Spinal cord (tissue), 10 donors: ENCODE results near the gene NSD1. TPM values are rescaled to one million over a fixed set of nuclear protein-coding genes. Genes with fewer than 3 reads are reported as not detected.
"Not testable (repeated sequence)": the region's sequence is repeated elsewhere in the genome, so short reads cannot be mapped to it uniquely, and the experiment has no call there.

Experiments
- DNase-seq, 6 donors: peaks; one replicate each; pipeline versions ENCODE4 v3.0.0 to v3.0.0-alpha.2; 2013 to 2015; ENCODE audit warnings: low spot score in 6 of 6, low read depth in 4 of 6
- H3K27ac ChIP-seq: one replicate; pipeline ENCODE4 v1.5.1; 2013; ENCODE audit warnings: low read depth, low read length, control low read depth
- H3K27me3 ChIP-seq: one replicate; pipeline ENCODE4 v1.6.1; 2013; ENCODE audit warnings: low read length; ENCODE audit not compliant: control insufficient read depth, insufficient read depth
- H3K36me3 ChIP-seq: one replicate; pipeline ENCODE4 v1.6.1; 2013; ENCODE audit warnings: low read length; ENCODE audit not compliant: control insufficient read depth, insufficient read depth
- H3K4me1 ChIP-seq: one replicate; pipeline ENCODE4 v1.6.1; 2013; ENCODE audit warnings: low read length; ENCODE audit not compliant: control insufficient read depth, insufficient read depth
- H3K4me3 ChIP-seq: one replicate; pipeline ENCODE4 v1.5.1; 2013; ENCODE audit warnings: low read depth, low read length, control low read depth
- H3K9me3 ChIP-seq: one replicate; pipeline ENCODE4 v1.6.1; 2013; ENCODE audit warnings: low read length; ENCODE audit not compliant: control insufficient read depth, insufficient read depth
- WGBS: methylation state at CpG from one replicate; pipeline ENCODE4 v1.1.5; 2013; ENCODE audit warnings: missing lambda C conversion rate; ENCODE audit not compliant: insufficient coverage; 5-methylcytosine and 5-hydroxymethylcytosine counted together
- polyA plus RNA-seq, 2 donors: library from polyadenylated mRNA; unstranded; fragments of 120-200 nt; gene quantifications; one replicate each; pipeline ENCODE4 v1.2.1, GENCODE V29; 2013; ENCODE audit not compliant: insufficient read length in 2 of 2
- total RNA-seq, 2 donors: library from RNA; depleted of rRNA in 1 of 2; stranded (reverse); fragments of 120-200 nt in 1 of 2; fragments of >200 nt in 1 of 2; gene quantifications; one replicate each; pipeline versions ENCODE4 v1.2.3 to v1.2.4, GENCODE V29; 2013 to 2014
- donor health status: healthy.

The NSD1 gene
- total and polyA plus RNA-seq, 4 donors, result 43.0 to 77.2 (median 58.7) TPM

DNA sequence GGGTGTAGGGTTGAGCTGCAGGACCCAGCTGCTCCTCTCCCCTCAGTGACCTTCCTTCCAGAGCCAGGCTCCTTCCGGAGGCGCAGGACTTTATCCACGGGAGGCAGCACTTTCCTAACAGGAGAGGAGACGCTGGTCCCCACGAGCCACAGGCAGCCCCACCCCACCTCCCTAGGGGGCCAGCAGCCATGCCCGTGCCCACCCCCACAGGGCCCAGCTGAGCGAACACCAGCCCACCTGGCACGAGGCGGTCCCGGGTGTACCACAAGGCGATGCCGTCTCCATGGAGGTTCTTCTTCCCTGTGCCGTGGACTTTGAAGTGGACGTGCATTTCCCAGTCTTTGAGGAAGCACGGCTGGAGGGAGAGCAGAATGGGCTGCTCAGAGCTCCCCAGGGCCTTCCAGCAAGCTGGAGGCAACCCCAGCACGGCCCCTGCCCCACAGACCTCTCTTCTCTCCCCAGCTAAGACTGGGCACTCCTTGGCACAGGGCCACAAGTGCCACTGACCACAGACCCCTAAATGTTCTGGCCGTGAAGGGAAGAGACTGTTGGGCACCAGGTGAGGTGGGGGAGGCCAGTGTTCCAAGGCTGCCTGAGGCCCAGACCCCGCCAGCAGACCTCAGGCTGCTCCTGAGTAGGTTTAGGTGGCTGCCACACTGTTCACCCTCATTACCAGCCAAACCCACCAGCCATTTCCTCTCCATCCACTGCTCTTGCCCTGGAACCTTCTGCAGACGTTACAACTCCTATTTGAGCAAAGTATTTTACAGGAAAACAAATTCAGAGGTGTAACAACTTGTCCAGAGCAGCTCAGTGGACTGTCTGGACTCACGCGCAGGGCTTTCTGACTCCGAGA is 204.9 kb downstream of the NSD1 start:
- Histone ChIP-seq H3K27me3 (no peaks in the 10 kb centered on the region), H3K36me3 (peaks cover 66% of the 10 kb centered on the region), H3K4me1 (no peaks in the 10 kb centered on the region), H3K27ac (no peak overlapping the region), H3K4me3 (no peak overlapping the region), H3K9me3 (no peaks in the 10 kb centered on the region)
- DNase-seq, result no peak
- 87% methylated on average over 19 of the region's 22 CpGs for WGBS

- Histone ChIP-seq H3K9me3 (no peaks in the 10 kb centered on the region), H3K27ac (no peak overlapping the region), H3K4me3 (no peak overlapping the region), H3K27me3 (no peaks in the 10 kb centered on the region), H3K4me1 (no peaks in the 10 kb centered on the region), H3K36me3 (peaks cover 62% of the 10 kb centered on the region)
- WGBS, result 89% methylated on average over 9 of the region's 11 CpGs
- no peak for DNase-seq
Observed at GRCh38 chr5:177339107-177339638, 205.6 kb downstream of the NSD1 start.

DNA sequence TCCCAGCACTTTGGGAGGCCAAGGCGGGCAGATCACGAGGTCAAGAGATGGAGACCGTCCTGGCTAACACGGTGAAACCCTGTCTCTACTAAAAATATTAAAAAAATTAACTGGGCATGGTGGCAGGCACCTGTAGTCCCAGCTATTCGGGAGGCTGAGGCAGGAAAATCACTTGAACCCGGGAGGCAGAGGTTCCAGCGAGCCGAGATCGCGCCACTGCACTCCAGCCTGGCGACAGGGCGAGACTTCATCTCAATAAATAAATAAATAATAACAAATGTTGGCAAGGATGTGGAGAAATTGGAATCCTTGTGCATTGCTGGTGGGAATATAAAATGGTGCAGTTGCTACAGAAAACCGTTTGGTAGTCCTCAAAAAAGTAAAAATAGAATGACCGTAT is 209.4 kb downstream of the NSD1 start:
- not testable (repeated sequence) for H3K27ac ChIP-seq, H3K9me3 ChIP-seq, H3K4me1 ChIP-seq, H3K4me3 ChIP-seq, H3K27me3 ChIP-seq, DNase-seq
- H3K36me3 ChIP-seq, result peaks cover 30% of the 10 kb centered on the region
- WGBS, result 80% methylated on average over 1 of the region's 14 CpGs

GRCh38 chr5:177343777-177344176 is 210.2 kb downstream of the NSD1 start:
- H3K4me1 ChIP-seq, result no peaks in the 10 kb centered on the region
- no peak overlapping the region for H3K4me3 ChIP-seq
- DNase-seq, result no peak
- H3K27ac ChIP-seq, result no peak overlapping the region
- H3K9me3 ChIP-seq, result no peaks in the 10 kb centered on the region
- peaks cover 25% of the 10 kb centered on the region for H3K36me3 ChIP-seq
- no peaks in the 10 kb centered on the region for H3K27me3 ChIP-seq
- WGBS, result 97% methylated on average over 5 of the region's 6 CpGs

DNA sequence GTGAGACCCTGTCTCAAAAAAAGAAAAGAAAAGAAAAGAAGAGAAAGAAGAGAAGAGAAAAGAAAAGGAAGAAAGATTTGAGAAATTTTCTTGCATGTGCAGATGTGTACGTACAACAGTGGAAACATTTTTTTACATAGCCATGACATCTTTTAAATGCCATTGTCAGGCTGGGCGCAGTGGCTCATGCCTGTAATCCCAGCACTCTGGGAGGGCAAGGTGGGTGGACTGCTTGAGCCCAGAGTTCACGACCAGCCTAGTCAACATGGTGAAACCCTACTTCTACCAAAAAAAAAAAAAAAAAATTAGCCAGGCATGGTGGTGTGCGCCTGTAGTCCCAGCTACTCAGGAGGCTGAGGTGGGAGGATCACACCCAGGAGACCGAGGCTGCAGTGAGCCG is 211.3 kb downstream of the NSD1 start:
- H3K9me3 ChIP-seq, result no peaks in the 10 kb centered on the region
- DNase-seq, result no peak
- no peak overlapping the region for H3K4me3 ChIP-seq
- H3K36me3 ChIP-seq, result peaks cover 23% of the 10 kb centered on the region
- H3K27ac ChIP-seq, result no peak overlapping the region
- 100% methylated on average over 1 of the region's 6 CpGs for whole genome bisulfite sequencing
- H3K27me3 ChIP-seq, result no peaks in the 10 kb centered on the region
- H3K4me1 ChIP-seq, result peaks cover 7% of the 10 kb centered on the region

DNA sequence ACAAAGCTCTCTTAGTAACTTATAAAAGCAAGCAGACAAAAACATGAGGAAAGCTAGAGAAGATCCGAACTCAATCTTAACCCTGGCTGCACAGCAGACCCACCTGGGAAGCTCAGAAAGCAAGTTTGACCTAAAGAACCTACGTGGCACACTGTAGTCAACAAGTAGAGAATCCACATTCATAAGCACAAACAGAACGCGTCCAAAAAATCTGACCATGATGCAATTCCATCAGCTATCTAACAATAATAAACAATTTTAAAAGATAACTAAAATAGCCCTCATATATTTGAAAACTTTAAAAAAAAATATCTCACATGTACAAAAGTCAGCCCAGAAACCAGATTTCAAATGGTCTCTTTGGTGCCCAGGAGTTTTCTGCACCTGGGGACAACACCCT is 213.2 kb downstream of the NSD1 start:
- DNase-seq, result no peak
- Histone ChIP-seq H3K4me1 (peaks cover 19% of the 10 kb centered on the region), H3K4me3 (no peak overlapping the region), H3K9me3 (no peaks in the 10 kb centered on the region), H3K36me3 (peaks cover 26% of the 10 kb centered on the region), H3K27me3 (no peaks in the 10 kb centered on the region), H3K27ac (no peak overlapping the region)
- no CpG with 5 or more reads among the region's 4 CpGs for WGBS

- Histone ChIP-seq H3K4me3 (no peak overlapping the region), H3K9me3 (no peaks in the 10 kb centered on the region), H3K27me3 (no peaks in the 10 kb centered on the region), H3K4me1 (peaks cover 25% of the 10 kb centered on the region), H3K36me3 (peaks cover 22% of the 10 kb centered on the region), H3K27ac (no peak overlapping the region)
- DNase-seq, result no peak
- 100% methylated on average over 4 of the region's 4 CpGs for WGBS
Observed at GRCh38 chr5:177347699-177348098, 214.1 kb downstream of the NSD1 start.

GRCh38 chr5:177349362-177349647 is 215.7 kb downstream of the NSD1 start:
- no peak overlapping the region for H3K27ac ChIP-seq
- peaks cover 17% of the 10 kb centered on the region for H3K36me3 ChIP-seq
- no peaks in the 10 kb centered on the region for H3K9me3 ChIP-seq
- H3K27me3 ChIP-seq, result no peaks in the 10 kb centered on the region
- WGBS, result 64% methylated on average over 2 of the region's 3 CpGs
- peaks cover 25% of the 10 kb centered on the region for H3K4me1 ChIP-seq
- no peak for DNase-seq
- no peak overlapping the region for H3K4me3 ChIP-seq

- Histone ChIP-seq H3K4me1 (peaks cover 25% of the 10 kb centered on the region), H3K27ac (no peak overlapping the region), H3K27me3 (no peaks in the 10 kb centered on the region), H3K4me3 (no peak overlapping the region), H3K9me3 (no peaks in the 10 kb centered on the region), H3K36me3 (peaks cover 15% of the 10 kb centered on the region)
- 89% methylated on average over 5 of the region's 5 CpGs for WGBS
- no peak for DNase-seq
Observed at GRCh38 chr5:177349762-177350161, 216.2 kb downstream of the NSD1 start.
